Heart left ventricle (tissue), 16 donors: ENCODE data around the gene MAP6D1. TPM values are rescaled to one million over a fixed set of nuclear protein-coding genes. Genes with fewer than 3 reads are reported as not detected.

ENCODE experiments used
- ATAC-seq, 4 donors: fragments of 200-7000 bp; cut with Tn5 transposase; one replicate each; pipeline ENCODE4 v1.9.1; 2020 to 2022; ENCODE audit warnings: moderate library complexity in 4 of 4, mild to moderate bottlenecking in 3 of 4, moderate number of reproducible peaks in 1 of 4
- DNase-seq, 5 donors: peaks; one replicate each; pipeline ENCODE4 v3.0.0-alpha.2; 2020
- H3K27ac ChIP-seq, 12 donors: fragments of 200-600 bp; sonication (generic) in 4 of 12; one replicate each; pipeline versions ENCODE4 v1.5.0 to v1.8.0; 2016 to 2022; ENCODE audit warnings: mild to moderate bottlenecking in 2 of 12
- H3K27me3 ChIP-seq, 9 donors: fragments of 200-600 bp; sonication (generic) in 2 of 9; one replicate each; pipeline versions ENCODE4 v1.5.1 to v1.8.0; 2016 to 2022; ENCODE audit warnings: mild to moderate bottlenecking in 3 of 9
- H3K36me3 ChIP-seq, 9 donors: fragments of 200-600 bp; sonication (generic) in 2 of 9; one replicate each; pipeline versions ENCODE4 v1.5.0 to v1.8.0; 2018 to 2022; ENCODE audit warnings: mild to moderate bottlenecking in 2 of 9
- H3K4me1 ChIP-seq, 12 donors: fragments of 200-600 bp; sonication (generic) in 4 of 12; one replicate each; pipeline versions ENCODE4 v1.5.0 to v1.8.0; 2016 to 2022; ENCODE audit warnings: mild to moderate bottlenecking in 3 of 12
- H3K4me3 ChIP-seq, 12 donors: fragments of 200-600 bp; sonication (generic) in 4 of 12; one replicate each; pipeline versions ENCODE4 v1.5.0 to v1.8.0; 2017 to 2022; ENCODE audit warnings: mild to moderate bottlenecking in 9 of 12, moderate library complexity in 4 of 12
- H3K9me3 ChIP-seq, 12 donors: fragments of 200-600 bp; sonication (generic) in 4 of 12; one replicate each; pipeline versions ENCODE4 v1.5.0 to v1.8.0; 2016 to 2022; ENCODE audit warnings: mild to moderate bottlenecking in 1 of 12
- POLR2A ChIP-seq, 2 donors: fragments of 450-650 bp; IDR thresholded peaks; one replicate each; pipeline ENCODE4 v1.6.1; 2017; ENCODE audit warnings: antibody characterized with exemption in 2 of 2, mild to moderate bottlenecking in 2 of 2, moderate library complexity in 2 of 2
- WGBS, 4 donors: extraction: QIAGEN DNeasy Blood & Tissue Kit in 2 of 4; methylation state at CpG; one replicate each; pipeline versions ENCODE4 v1.1.5 to v1.1.7; 2013 to 2018; 5-methylcytosine and 5-hydroxymethylcytosine counted together
- intact Hi-C, 10 donors: fragments of 100-400 bp; cut with DNase I; formaldehyde crosslinking; loops; one replicate each; pipeline versions ENCODE4 v1.11.1 to v1.14.2; 2022
- polyA plus RNA-seq, 2 donors: library from polyadenylated mRNA; stranded (reverse); fragments of 200-250 nt; gene quantifications; one replicate each; pipeline ENCODE4 v1.2.3, GENCODE V29; 2013
- total RNA-seq, 9 donors: library from RNA; depleted of rRNA in 2 of 9; stranded (reverse); fragments of >200 nt in 2 of 9; fragmentation: NEBNext Ultra II Directional in 3 of 9; extraction: Animal tissue kit (Norgen Biotek cat#: 25700) in 3 of 9; gene quantifications; one replicate each; pipeline versions ENCODE4 v1.1.0 to v1.2.4, GENCODE V29; 2016 to 2023
- TF ChIP-seq, protein P1 (sequence below), 12 donors: fragments of 200-600 bp; sonication (generic) in 4 of 12; IDR thresholded peaks; one replicate each; pipeline versions ENCODE4 v1.5.0 to v1.8.0; 2018 to 2022; ENCODE audit warnings: antibody characterized with exemption in 12 of 12, mild to moderate bottlenecking in 5 of 12
- donor health status: ischemic (EF 13 %, LVEDD 7.1; RV severe dilation, severe dysfunction).
- donor health status: healthy with polysubstance abuse.
- donor health status: DM: no; HTN: yes; CAD: no.
- donor health status: DM: no; HTN: no; CAD: no.
- donor health status: ischemic (EF 25% LVEDD 6.9; RV normal size, moderate dysfunction).
- donor health status: ischemic (EF 25% LVEDD 5.7; RV mildly dilated, moderate dysfunction).
- donor health status: healthy.
- donor health status: DM: yes; HTN: yes; CAD: no.
- donor health status: ischemic (EF 35%, LVEDD 5.7; RV mildly dilated, moderate dysfunction).
- donor health status: nonischemic (EF 11% LVEDD 7.7; RV severe dilation, severe dysfunction).
- donor health status: DM: yes; HTN: yes; CAD: no.
- donor health status: PGD.
- donor health status: ischemic (EF 29% LVEDD 5.4; RV normal size, mild dysfunction).
- donor health status: nonischemic (EF 23%, LVEDD 6.1; RV moderate dilation, normal function).

The MAP6D1 gene
- total and polyA plus RNA-seq, 11 donors, result 0.46 to 6.6 (median 2.1) TPM; not detected in 1

DNA sequence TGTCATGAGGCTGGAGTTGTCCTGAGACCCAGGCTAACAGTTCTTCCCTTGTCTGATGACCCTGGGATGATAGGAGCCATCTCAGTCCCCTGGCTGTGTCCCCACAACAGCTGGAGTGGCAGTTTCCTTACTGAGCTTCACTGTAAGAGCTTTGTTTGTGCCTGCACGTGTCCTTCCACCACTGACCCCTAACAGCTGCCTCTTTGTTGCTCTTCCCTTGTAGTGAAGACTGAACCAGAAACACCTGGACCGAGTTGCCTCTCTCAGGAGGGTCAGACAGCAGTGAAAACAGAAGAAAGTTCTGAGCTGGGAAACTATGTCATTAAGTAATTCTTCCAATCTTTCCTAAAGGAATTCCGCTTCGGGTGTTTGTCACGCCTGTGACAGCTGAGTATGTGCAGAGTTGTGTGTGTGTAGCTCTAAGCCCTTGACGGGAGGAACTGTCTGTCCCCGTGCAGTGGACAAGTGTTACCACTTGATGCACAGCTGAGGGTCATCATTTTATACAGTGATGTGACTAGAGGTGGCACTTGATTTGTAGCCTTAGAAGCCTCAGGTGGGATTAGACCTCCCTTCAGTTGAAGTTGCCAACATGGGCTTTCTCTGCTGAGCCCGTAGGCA is 25.0 kb downstream of the MAP6D1 start:
- Histone ChIP-seq H3K4me1 (peaks cover 0 to 12% (median 0%) of the 10 kb centered on the region in 12 donors), H3K9me3 (no peaks in the 10 kb centered on the region), H3K27me3 (no peaks in the 10 kb centered on the region), H3K27ac (no peak overlapping the region), H3K36me3 (peaks cover 0 to 92% (median 77%) of the 10 kb centered on the region in 9 donors), H3K4me3 (no peak overlapping the region)
- TF ChIP-seq, protein P1, sequence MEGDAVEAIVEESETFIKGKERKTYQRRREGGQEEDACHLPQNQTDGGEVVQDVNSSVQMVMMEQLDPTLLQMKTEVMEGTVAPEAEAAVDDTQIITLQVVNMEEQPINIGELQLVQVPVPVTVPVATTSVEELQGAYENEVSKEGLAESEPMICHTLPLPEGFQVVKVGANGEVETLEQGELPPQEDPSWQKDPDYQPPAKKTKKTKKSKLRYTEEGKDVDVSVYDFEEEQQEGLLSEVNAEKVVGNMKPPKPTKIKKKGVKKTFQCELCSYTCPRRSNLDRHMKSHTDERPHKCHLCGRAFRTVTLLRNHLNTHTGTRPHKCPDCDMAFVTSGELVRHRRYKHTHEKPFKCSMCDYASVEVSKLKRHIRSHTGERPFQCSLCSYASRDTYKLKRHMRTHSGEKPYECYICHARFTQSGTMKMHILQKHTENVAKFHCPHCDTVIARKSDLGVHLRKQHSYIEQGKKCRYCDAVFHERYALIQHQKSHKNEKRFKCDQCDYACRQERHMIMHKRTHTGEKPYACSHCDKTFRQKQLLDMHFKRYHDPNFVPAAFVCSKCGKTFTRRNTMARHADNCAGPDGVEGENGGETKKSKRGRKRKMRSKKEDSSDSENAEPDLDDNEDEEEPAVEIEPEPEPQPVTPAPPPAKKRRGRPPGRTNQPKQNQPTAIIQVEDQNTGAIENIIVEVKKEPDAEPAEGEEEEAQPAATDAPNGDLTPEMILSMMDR (IDR thresholded peaks at IDR 0.05), result no peak
- TF ChIP-seq POLR2A (IDR thresholded peaks at IDR 0.05), result no peak
- DNase-seq (no peak), ATAC-seq (peak in 3 of 4 donors; percentile 68 to 71 (median 70))
- 44 to 65% (median 58%) methylated on average over 8 of the region's 8 CpGs for WGBS, 4 donors
- intact Hi-C loops, result no loop called here

DNA sequence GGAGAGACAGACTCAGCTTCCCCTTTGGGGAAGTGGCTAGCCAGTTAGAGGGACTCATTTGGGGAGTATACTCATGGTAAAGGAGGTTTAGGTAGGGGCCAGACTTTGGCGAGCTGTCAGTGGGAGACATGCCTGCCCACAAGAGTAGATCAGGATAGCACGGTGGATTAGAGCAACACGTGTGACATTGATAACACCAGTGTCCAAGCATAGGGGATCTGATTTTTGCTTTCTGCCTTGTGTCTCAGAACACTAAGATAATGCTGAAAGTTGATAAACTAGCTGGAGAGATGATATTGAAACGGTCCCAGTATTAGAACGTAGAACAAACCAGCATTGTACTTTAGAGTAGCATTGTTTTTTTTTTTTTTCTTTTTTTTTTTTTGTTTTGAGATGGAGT is 25.9 kb downstream of the MAP6D1 start:
- no peaks in the 10 kb centered on the region for H3K9me3 ChIP-seq
- peaks cover 0 to 85% (median 68%) of the 10 kb centered on the region in 9 donors for H3K36me3 ChIP-seq
- TF ChIP-seq, protein P1 (IDR thresholded peaks at IDR 0.05), result no peak
- no peak for TF ChIP-seq POLR2A (IDR thresholded peaks at IDR 0.05)
- H3K27ac ChIP-seq, result no peak overlapping the region
- ATAC-seq (peak in 1 of 4 donors; percentile 6), DNase-seq (no peak)
- no peak overlapping the region for H3K4me3 ChIP-seq
- intact Hi-C loops, result no loop called here
- no peaks in the 10 kb centered on the region for H3K27me3 ChIP-seq
- peaks cover 0 to 12% (median 0%) of the 10 kb centered on the region in 12 donors for H3K4me1 ChIP-seq
- WGBS, 4 donors, result 56 to 66% (median 65%) methylated on average over 5 of the region's 5 CpGs

DNA sequence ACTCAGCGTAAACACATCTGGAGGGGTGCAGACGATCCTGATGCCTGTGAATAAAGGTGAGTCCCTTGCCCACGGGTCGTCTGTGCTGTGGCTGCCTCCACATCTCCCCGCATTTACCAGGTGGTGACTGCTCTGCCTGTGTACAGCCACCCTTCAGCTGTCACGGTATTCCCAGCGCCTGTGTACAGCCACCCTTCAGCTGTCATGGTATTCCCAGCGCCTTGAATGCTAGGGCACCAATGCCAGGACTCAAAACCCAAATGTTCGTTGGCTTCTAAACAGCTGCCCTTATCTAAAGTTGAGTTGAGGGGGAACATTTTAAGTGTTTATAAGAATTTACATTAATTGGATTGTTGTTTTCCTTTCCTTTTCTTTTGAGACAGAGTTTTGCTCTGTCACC is 27.4 kb downstream of the MAP6D1 start:
- intact Hi-C loops, result no loop called here
- WGBS, 4 donors, result 89 to 94% (median 92%) methylated on average over 8 to 9 of the region's 9 CpGs
- H3K9me3 ChIP-seq, result no peaks in the 10 kb centered on the region
- peaks cover 0 to 12% (median 0%) of the 10 kb centered on the region in 12 donors for H3K4me1 ChIP-seq
- ATAC-seq (no peak), DNase-seq (no peak)
- H3K4me3 ChIP-seq, result no peak overlapping the region
- no peak overlapping the region for H3K27ac ChIP-seq
- TF ChIP-seq, protein P1 (IDR thresholded peaks at IDR 0.05), result no peak
- no peak for TF ChIP-seq POLR2A (IDR thresholded peaks at IDR 0.05)
- no peaks in the 10 kb centered on the region for H3K27me3 ChIP-seq
- H3K36me3 ChIP-seq, result peaks cover 0 to 83% (median 62%) of the 10 kb centered on the region in 9 donors

DNA sequence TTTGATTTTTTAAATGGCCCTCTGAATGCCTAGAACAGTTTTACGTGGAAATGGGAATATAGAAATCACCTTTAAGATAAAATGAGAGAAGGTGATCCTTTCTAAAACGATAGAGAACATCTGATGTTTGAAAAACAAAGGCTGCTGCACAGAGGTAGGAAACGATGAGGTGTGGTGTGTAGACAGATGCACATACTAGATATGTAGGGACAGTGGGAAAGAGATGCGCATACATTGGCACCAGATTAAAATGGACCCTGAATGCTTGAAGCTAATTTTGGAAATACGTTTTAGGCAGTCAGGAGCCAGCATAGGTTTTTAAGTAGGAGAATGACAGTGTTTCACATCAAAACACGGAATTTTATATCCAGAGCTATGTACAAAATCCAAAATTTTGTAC is 29.0 kb downstream of the MAP6D1 start:
- WGBS, 4 donors, result 94 to 97% (median 96%) methylated on average over 6 of the region's 6 CpGs
- Histone ChIP-seq H3K36me3 (peaks cover 0 to 83% (median 62%) of the 10 kb centered on the region in 9 donors), H3K27me3 (no peaks in the 10 kb centered on the region), H3K4me1 (peaks cover 0 to 12% (median 0%) of the 10 kb centered on the region in 12 donors), H3K27ac (no peak overlapping the region), H3K9me3 (no peaks in the 10 kb centered on the region), H3K4me3 (no peak overlapping the region)
- ATAC-seq (no peak), DNase-seq (no peak)
- TF ChIP-seq, protein P1 (IDR thresholded peaks at IDR 0.05), result no peak
- no peak for TF ChIP-seq POLR2A (IDR thresholded peaks at IDR 0.05)
- intact Hi-C loops, result no loop called here
